CD4-positive, CD25-positive, alpha-beta regulatory T cell (primary cell): ENCODE measurements around the gene MAP7. TPM values are rescaled to one million over a fixed set of nuclear protein-coding genes. Genes with fewer than 3 reads are reported as not detected.
A peak's percentile ranks its signal among the peaks of the same experiment; 100 is the strongest.
"Not testable (repeated sequence)": the region's sequence is repeated elsewhere in the genome, so short reads cannot be mapped to it uniquely, and the experiment has no call there.

Experiments used
- ATAC-seq, 2 donors: fragments of 150-1000 bp; cut with Tn5 transposase; one replicate each; pipeline ENCODE4 v1.10.0; 2021; ENCODE audit warnings: low read depth in 2 of 2, moderate number of reproducible peaks in 2 of 2, moderate library complexity in 1 of 2
- DNase-seq, 3 donors: peaks; one replicate each; pipeline versions ENCODE4 v3.0.0 to v3.0.0-alpha.2; 2012 to 2022; ENCODE audit warnings: mixed read lengths in 1 of 3
- H3K27ac ChIP-seq: one replicate; pipeline ENCODE4 v1.7.0; 2013; ENCODE audit warnings: mild to moderate bottlenecking, low read length; ENCODE audit not compliant: insufficient read depth, poor library complexity, severe bottlenecking
- H3K27me3 ChIP-seq: one replicate; pipeline ENCODE4 v1.7.0; 2013; ENCODE audit warnings: low read length; ENCODE audit not compliant: control insufficient read depth, insufficient read depth
- H3K36me3 ChIP-seq: one replicate; pipeline ENCODE4 v1.7.0; 2013; ENCODE audit warnings: mild to moderate bottlenecking, low read length, moderate library complexity; ENCODE audit not compliant: control insufficient read depth, insufficient read depth
- H3K4me1 ChIP-seq: 2 replicates; pipeline ENCODE4 v1.7.0; 2013; ENCODE audit warnings: mild to moderate bottlenecking, low read length; ENCODE audit not compliant: insufficient read depth, control insufficient read depth, poor library complexity, severe bottlenecking
- H3K4me3 ChIP-seq: one replicate; pipeline ENCODE4 v1.7.0; 2013; ENCODE audit warnings: low read depth, mild to moderate bottlenecking, low read length, moderate library complexity
- H3K9me3 ChIP-seq, 2 experiments: 1 replicate in 1 of 2; 2 replicates in 1 of 2; pipeline ENCODE4 v1.7.0; 2013; ENCODE audit warnings: low read length in 2 of 2, mild to moderate bottlenecking in 1 of 2, moderate library complexity in 1 of 2; ENCODE audit not compliant: control insufficient read depth in 2 of 2
- H3K27ac Mint-ChIP-seq, 3 donors: one replicate each; pipeline ENCODE4 v1.8.0; 2020 to 2022; ENCODE audit warnings: mild to moderate bottlenecking in 3 of 3, mixed read lengths in 3 of 3, moderate library complexity in 2 of 3
- H3K27me3 Mint-ChIP-seq: one replicate; pipeline ENCODE4 v1.8.0; 2022; ENCODE audit warnings: mild to moderate bottlenecking, mixed read lengths
- H3K36me3 Mint-ChIP-seq: one replicate; pipeline ENCODE4 v1.8.0; 2020; ENCODE audit warnings: mixed read lengths
- H3K4me1 Mint-ChIP-seq, 4 donors: one replicate each; pipeline ENCODE4 v1.8.0; 2020 to 2022; ENCODE audit warnings: mixed read lengths in 4 of 4, mild to moderate bottlenecking in 1 of 4
- H3K4me3 Mint-ChIP-seq, 4 donors: one replicate each; pipeline ENCODE4 v1.8.0; 2020 to 2022; ENCODE audit warnings: mild to moderate bottlenecking in 4 of 4, mixed read lengths in 4 of 4, moderate library complexity in 3 of 4
- H3K9me3 Mint-ChIP-seq, 7 donors: one replicate each; pipeline ENCODE4 v1.8.0; 2020 to 2022; ENCODE audit warnings: mixed read lengths in 7 of 7, mild to moderate bottlenecking in 3 of 7, moderate library complexity in 2 of 7
- polyA plus RNA-seq, 4 donors: library from polyadenylated mRNA; unstranded; fragments of 300-500 nt; fragmentation: Illumina TruSeq; gene quantifications; one replicate each; pipeline ENCODE4 v1.2.3, GENCODE V29; 2021
- total RNA-seq: library from RNA; stranded (reverse); gene quantifications from one replicate; pipeline ENCODE4 v1.2.3, GENCODE V29; 2022

MAP7 gene
- total and polyA plus RNA-seq, 5 donors from 2014 or later: 0.06 to 0.72 (median 0.21) TPM

DNA sequence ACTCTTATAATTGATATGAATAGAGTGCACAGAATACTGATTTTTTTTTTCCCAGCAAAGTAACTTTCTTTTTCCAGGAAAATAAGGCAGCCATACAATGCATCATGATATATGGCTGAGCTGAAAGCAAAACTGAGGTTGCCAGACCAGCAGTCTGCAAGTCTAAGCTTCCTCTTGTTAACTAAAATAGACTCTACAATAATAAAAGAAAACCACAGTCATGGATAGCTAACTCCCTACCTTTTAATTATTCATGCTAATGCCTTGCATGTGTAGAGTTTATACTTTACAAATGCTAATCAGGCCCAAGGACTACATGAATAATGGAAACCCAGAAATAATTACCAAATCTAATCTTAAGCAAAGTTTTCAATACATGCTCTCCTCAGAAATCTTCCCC, 47.4 kb downstream of the MAP7 start:
- Mint-ChIP-seq H3K27ac (no peak overlapping the region), H3K4me3 (no peak overlapping the region), H3K27me3 (peaks cover 9% of the 10 kb centered on the region), H3K4me1 (no peaks in the 10 kb centered on the region), H3K9me3 (no peaks in the 10 kb centered on the region), H3K36me3 (no peaks in the 10 kb centered on the region)
- Histone ChIP-seq H3K36me3 (no peaks in the 10 kb centered on the region), H3K4me3 (no peak overlapping the region), H3K27me3 (peaks cover 1% of the 10 kb centered on the region), H3K9me3 (no peaks in the 10 kb centered on the region), H3K4me1 (no peaks in the 10 kb centered on the region), H3K27ac (no peak overlapping the region)
- DNase-seq: no peak
- no peak for ATAC-seq

DNA sequence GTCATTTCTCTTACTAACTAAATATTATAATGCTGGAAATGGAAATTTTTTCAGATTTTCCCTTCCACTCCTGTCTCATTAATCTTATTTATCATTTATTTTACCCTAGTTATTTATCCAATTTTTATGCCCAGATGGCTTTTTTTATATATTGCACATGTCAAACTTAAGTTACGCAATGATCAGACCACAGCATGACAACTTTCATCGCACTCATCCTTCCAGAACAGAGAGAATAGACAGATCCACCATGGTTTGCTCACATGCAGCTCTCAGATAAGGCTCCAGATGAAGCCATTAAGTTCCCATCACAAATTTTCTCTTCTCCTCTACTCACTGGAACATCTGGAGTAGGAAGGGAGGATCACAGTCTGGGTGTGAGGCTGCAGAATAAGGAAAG, 48.7 kb downstream of the MAP7 start:
- no peak for ATAC-seq
- H3K4me1 Mint-ChIP-seq: no peaks in the 10 kb centered on the region

DNA sequence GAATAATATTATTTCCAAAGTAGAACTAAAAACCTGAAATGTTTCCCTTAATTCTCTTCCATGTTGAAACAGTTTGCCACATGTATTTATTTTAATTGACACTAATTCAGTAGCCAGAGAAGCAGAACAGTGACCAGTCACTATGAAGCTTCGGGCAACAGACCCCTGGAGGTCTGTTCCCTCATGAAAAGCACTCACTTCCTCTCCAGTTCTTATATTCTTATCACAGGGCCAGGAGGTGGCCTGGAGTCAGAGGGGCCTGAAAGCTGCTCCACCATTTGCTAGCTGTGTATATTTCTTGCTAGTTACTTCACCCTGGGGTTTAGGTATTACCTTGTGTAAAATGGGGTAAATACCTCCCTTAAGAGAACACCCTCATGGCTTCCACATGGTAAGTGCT, 49.1 kb downstream of the MAP7 start:
- no peak overlapping the region for H3K27ac ChIP-seq
- DNase-seq: no peak
- H3K27ac Mint-ChIP-seq: no peak overlapping the region
- no peak for ATAC-seq
- H3K27me3 Mint-ChIP-seq: peaks cover 11% of the 10 kb centered on the region
- H3K4me1 Mint-ChIP-seq: no peaks in the 10 kb centered on the region
- H3K36me3 Mint-ChIP-seq: no peaks in the 10 kb centered on the region
- peaks cover 1% of the 10 kb centered on the region for H3K27me3 ChIP-seq
- H3K4me3 ChIP-seq: no peak overlapping the region
- no peaks in the 10 kb centered on the region for H3K9me3 Mint-ChIP-seq
- no peaks in the 10 kb centered on the region for H3K9me3 ChIP-seq
- no peaks in the 10 kb centered on the region for H3K36me3 ChIP-seq
- H3K4me3 Mint-ChIP-seq: no peak overlapping the region
- H3K4me1 ChIP-seq: no peaks in the 10 kb centered on the region

More for the DNA sequence above, 48.7 kb downstream of the MAP7 start:
- Histone ChIP-seq H3K4me3 (no peak overlapping the region), H3K9me3 (no peaks in the 10 kb centered on the region), H3K27ac (no peak overlapping the region), H3K27me3 (peaks cover 1% of the 10 kb centered on the region), H3K4me1 (no peaks in the 10 kb centered on the region), H3K36me3 (no peaks in the 10 kb centered on the region)
- Mint-ChIP-seq H3K9me3 (no peaks in the 10 kb centered on the region), H3K36me3 (no peaks in the 10 kb centered on the region), H3K27ac (no peak overlapping the region), H3K4me3 (no peak overlapping the region), H3K27me3 (peaks cover 11% of the 10 kb centered on the region)
- no peak for DNase-seq

GRCh38 chr6:136500414-136500813, 49.8 kb downstream of the MAP7 start:
- Histone ChIP-seq H3K9me3 (no peaks in the 10 kb centered on the region), H3K4me3 (no peak overlapping the region), H3K27me3 (peaks cover 1% of the 10 kb centered on the region), H3K36me3 (no peaks in the 10 kb centered on the region), H3K4me1 (no peaks in the 10 kb centered on the region), H3K27ac (no peak overlapping the region)
- Mint-ChIP-seq H3K4me3 (no peak overlapping the region), H3K4me1 (no peaks in the 10 kb centered on the region), H3K27ac (no peak overlapping the region), H3K27me3 (peaks cover 11% of the 10 kb centered on the region), H3K9me3 (no peaks in the 10 kb centered on the region), H3K36me3 (no peaks in the 10 kb centered on the region)
- ATAC-seq (no peak), DNase-seq (no peak)

DNA sequence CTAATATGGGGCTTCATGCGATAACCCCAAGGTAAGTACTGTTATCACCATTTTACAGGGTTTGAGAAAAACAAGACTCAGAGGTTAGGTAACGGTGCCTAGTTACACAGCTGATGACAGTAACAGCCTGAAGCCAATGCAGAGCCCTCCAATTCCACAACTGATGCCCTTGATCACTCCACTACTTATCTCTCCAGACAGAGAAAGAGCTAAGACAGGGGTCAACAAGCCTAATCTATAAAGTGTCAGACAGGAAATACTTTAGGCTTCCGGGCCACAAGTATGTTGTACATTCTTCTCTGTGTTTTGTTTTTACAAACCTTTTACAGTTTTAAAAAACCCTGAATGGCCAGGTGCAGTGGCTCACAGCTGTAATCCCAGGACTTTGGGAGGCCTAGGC, 50.9 kb downstream of the MAP7 start:
- Histone ChIP-seq H3K27ac (no peak overlapping the region), H3K4me3 (no peak overlapping the region), H3K4me1 (no peaks in the 10 kb centered on the region), H3K36me3 (no peaks in the 10 kb centered on the region), H3K9me3 (no peaks in the 10 kb centered on the region), H3K27me3 (peaks cover 1% of the 10 kb centered on the region)
- no peaks in the 10 kb centered on the region for H3K36me3 Mint-ChIP-seq
- ATAC-seq: no peak
- DNase-seq: no peak
- peaks cover 18% of the 10 kb centered on the region for H3K27me3 Mint-ChIP-seq
- peak overlapping the region in 1 of 3 donors; percentile 6 for H3K27ac Mint-ChIP-seq
- H3K4me1 Mint-ChIP-seq: no peaks in the 10 kb centered on the region
- H3K9me3 Mint-ChIP-seq: no peaks in the 10 kb centered on the region
- no peak overlapping the region for H3K4me3 Mint-ChIP-seq

DNA sequence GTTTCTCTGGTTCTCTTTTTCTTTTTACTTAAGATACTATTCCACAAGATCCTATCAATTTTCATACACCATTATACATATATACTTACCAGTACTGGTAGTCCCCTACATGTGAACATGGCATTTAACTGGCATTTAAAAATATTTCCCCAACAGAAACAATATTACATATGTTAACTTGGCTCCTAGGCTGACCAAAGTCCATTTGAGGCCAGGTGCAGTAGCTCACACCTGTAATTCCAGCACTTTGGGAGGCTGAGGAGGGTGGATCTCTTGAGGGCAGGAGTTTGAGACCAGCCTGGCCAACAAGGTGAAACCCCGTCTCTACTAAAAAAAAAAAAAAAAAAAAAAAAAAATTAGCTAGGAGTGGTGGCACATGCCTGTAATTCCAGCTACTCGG, 53.8 kb downstream of the MAP7 start:
- H3K27ac Mint-ChIP-seq, H3K4me1 ChIP-seq: not testable (repeated sequence)

GRCh38 chr6:136494710-136495109, 55.5 kb downstream of the MAP7 start:
- no peaks in the 10 kb centered on the region for H3K4me1 Mint-ChIP-seq
- ATAC-seq (no peak), DNase-seq (no peak)
- no peak overlapping the region for H3K4me3 Mint-ChIP-seq
- peaks cover 2% of the 10 kb centered on the region for H3K27me3 ChIP-seq
- H3K27ac ChIP-seq: no peak overlapping the region
- peaks cover 24% of the 10 kb centered on the region for H3K27me3 Mint-ChIP-seq
- H3K36me3 ChIP-seq: no peaks in the 10 kb centered on the region
- H3K9me3 Mint-ChIP-seq: no peaks in the 10 kb centered on the region
- no peaks in the 10 kb centered on the region for H3K4me1 ChIP-seq
- no peaks in the 10 kb centered on the region for H3K36me3 Mint-ChIP-seq
- no peak overlapping the region for H3K4me3 ChIP-seq
- H3K27ac Mint-ChIP-seq: no peak overlapping the region
- H3K9me3 ChIP-seq: no peaks in the 10 kb centered on the region

More for the DNA sequence above, 53.8 kb downstream of the MAP7 start:
- not testable (repeated sequence) for H3K36me3 ChIP-seq, H3K4me1 Mint-ChIP-seq, H3K4me3 Mint-ChIP-seq, H3K9me3 Mint-ChIP-seq, H3K36me3 Mint-ChIP-seq, H3K27me3 ChIP-seq, H3K27ac ChIP-seq, ATAC-seq, DNase-seq, H3K4me3 ChIP-seq, H3K9me3 ChIP-seq
- H3K27me3 Mint-ChIP-seq: peaks cover 25% of the 10 kb centered on the region

GRCh38 chr6:136494059-136494458, 56.2 kb downstream of the MAP7 start:
- no peak for ATAC-seq
- H3K27me3 Mint-ChIP-seq: peaks cover 22% of the 10 kb centered on the region
- H3K4me1 Mint-ChIP-seq: no peaks in the 10 kb centered on the region

More at GRCh38 chr6:136494059-136494458, 56.2 kb downstream of the MAP7 start:
- no peak overlapping the region for H3K27ac Mint-ChIP-seq
- H3K27ac ChIP-seq: no peak overlapping the region
- H3K4me3 ChIP-seq: no peak overlapping the region
- no peak for DNase-seq
- no peaks in the 10 kb centered on the region for H3K36me3 ChIP-seq
- no peaks in the 10 kb centered on the region for H3K9me3 Mint-ChIP-seq
- H3K36me3 Mint-ChIP-seq: no peaks in the 10 kb centered on the region
- H3K4me1 ChIP-seq: no peaks in the 10 kb centered on the region
- peaks cover 2% of the 10 kb centered on the region for H3K27me3 ChIP-seq
- no peak overlapping the region for H3K4me3 Mint-ChIP-seq
- H3K9me3 ChIP-seq: no peaks in the 10 kb centered on the region
